HG03565 (cell line): Measurements from ENCODE around the gene KRT77.

Source experiments
- ATAC-seq: cut with Tn5 transposase; IDR thresholded peaks from one replicate; pipeline ENCODE4 v1.9.1; 2021; ENCODE audit warnings: mild to moderate bottlenecking, moderate library complexity; ENCODE audit not compliant: unreplicated experiment

Gene KRT77

GRCh38 chr12:52659395-52659794 is 43.9 kb downstream of the KRT77 start:
- ATAC-seq: no peak

GRCh38 chr12:52658196-52658595 is 45.1 kb downstream of the KRT77 start:
- no peak for ATAC-seq

GRCh38 chr12:52657250-52657902 is 45.9 kb downstream of the KRT77 start:
- ATAC-seq: no peak

GRCh38 chr12:52656616-52657015 is 46.7 kb downstream of the KRT77 start:
- ATAC-seq: no peak

GRCh38 chr12:52655720-52656124 is 47.6 kb downstream of the KRT77 start:
- no peak for ATAC-seq

GRCh38 chr12:52655251-52655650 is 48.1 kb downstream of the KRT77 start:
- no peak for ATAC-seq

GRCh38 chr12:52651726-52652261 is 51.5 kb downstream of the KRT77 start, which contains the start of gene KRT2:
Gene KRT2, minus strand, starts transcription at chr12:52652211. Its CDS starts 69 bp downstream, at chr12:52652142.
- no peak for ATAC-seq

- no peak for ATAC-seq
These were observed 52.7 kb downstream of the KRT77 start for GRCh38 chr12:52650520-52651081.

GRCh38 chr12:52649066-52649465 is 54.3 kb downstream of the KRT77 start:
- no peak for ATAC-seq

GRCh38 chr12:52648012-52648550 is 55.2 kb downstream of the KRT77 start:
- no peak for ATAC-seq

- ATAC-seq: no peak
These were observed 55.7 kb downstream of the KRT77 start for GRCh38 chr12:52647601-52648000.

- no peak for ATAC-seq
These were observed 56.7 kb downstream of the KRT77 start for GRCh38 chr12:52646613-52647012.

GRCh38 chr12:52645982-52646381 is 57.3 kb downstream of the KRT77 start:
- ATAC-seq: no peak

- no peak for ATAC-seq
These were observed 58.1 kb downstream of the KRT77 start for GRCh38 chr12:52645120-52645761.

GRCh38 chr12:52644078-52644415 is 59.3 kb downstream of the KRT77 start:
- no peak for ATAC-seq

- ATAC-seq: no peak
These were observed 59.9 kb downstream of the KRT77 start for GRCh38 chr12:52643233-52644077.

GRCh38 chr12:52641468-52641867 is 61.9 kb downstream of the KRT77 start:
- ATAC-seq: no peak
